Measurements from ENCODE around the gene AUP1.

AUP1 gene

DNA sequence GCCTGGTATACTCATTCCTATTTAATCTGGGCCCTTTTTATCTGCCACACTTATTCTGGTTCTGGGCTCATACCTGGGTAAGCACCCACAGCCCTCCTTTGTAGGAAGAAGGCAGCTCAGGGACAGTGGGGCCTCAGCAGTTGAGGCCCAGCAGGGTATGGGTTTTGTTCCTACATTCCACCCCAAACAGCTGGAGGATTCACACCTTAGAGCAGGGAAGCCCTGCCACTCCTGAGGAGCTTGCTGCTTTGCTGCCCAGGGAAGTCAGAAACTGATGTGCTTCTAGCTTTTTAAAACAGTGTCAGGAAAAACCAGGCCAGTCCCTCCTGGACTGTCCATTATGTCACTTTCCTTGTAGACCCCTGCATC, 28.9 kb downstream of the AUP1 start (continued):
- TF ChIP-seq, protein P1, sequence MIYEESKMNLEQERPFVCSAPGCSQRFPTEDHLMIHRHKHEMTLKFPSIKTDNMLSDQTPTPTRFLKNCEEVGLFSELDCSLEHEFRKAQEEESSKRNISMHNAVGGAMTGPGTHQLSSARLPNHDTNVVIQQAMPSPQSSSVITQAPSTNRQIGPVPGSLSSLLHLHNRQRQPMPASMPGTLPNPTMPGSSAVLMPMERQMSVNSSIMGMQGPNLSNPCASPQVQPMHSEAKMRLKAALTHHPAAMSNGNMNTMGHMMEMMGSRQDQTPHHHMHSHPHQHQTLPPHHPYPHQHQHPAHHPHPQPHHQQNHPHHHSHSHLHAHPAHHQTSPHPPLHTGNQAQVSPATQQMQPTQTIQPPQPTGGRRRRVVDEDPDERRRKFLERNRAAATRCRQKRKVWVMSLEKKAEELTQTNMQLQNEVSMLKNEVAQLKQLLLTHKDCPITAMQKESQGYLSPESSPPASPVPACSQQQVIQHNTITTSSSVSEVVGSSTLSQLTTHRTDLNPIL (CRISPR knock-in tag; IDR thresholded peaks at IDR 0.05; ENCODE audit: low read depth): no peak
- TF ChIP-seq, protein P2, sequence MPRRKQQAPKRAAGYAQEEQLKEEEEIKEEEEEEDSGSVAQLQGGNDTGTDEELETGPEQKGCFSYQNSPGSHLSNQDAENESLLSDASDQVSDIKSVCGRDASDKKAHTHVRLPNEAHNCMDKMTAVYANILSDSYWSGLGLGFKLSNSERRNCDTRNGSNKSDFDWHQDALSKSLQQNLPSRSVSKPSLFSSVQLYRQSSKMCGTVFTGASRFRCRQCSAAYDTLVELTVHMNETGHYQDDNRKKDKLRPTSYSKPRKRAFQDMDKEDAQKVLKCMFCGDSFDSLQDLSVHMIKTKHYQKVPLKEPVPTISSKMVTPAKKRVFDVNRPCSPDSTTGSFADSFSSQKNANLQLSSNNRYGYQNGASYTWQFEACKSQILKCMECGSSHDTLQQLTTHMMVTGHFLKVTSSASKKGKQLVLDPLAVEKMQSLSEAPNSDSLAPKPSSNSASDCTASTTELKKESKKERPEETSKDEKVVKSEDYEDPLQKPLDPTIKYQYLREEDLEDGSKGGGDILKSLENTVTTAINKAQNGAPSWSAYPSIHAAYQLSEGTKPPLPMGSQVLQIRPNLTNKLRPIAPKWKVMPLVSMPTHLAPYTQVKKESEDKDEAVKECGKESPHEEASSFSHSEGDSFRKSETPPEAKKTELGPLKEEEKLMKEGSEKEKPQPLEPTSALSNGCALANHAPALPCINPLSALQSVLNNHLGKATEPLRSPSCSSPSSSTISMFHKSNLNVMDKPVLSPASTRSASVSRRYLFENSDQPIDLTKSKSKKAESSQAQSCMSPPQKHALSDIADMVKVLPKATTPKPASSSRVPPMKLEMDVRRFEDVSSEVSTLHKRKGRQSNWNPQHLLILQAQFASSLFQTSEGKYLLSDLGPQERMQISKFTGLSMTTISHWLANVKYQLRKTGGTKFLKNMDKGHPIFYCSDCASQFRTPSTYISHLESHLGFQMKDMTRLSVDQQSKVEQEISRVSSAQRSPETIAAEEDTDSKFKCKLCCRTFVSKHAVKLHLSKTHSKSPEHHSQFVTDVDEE (CRISPR knock-in tag; IDR thresholded peaks at IDR 0.05): no peak
- TF ChIP-seq, protein P3, sequence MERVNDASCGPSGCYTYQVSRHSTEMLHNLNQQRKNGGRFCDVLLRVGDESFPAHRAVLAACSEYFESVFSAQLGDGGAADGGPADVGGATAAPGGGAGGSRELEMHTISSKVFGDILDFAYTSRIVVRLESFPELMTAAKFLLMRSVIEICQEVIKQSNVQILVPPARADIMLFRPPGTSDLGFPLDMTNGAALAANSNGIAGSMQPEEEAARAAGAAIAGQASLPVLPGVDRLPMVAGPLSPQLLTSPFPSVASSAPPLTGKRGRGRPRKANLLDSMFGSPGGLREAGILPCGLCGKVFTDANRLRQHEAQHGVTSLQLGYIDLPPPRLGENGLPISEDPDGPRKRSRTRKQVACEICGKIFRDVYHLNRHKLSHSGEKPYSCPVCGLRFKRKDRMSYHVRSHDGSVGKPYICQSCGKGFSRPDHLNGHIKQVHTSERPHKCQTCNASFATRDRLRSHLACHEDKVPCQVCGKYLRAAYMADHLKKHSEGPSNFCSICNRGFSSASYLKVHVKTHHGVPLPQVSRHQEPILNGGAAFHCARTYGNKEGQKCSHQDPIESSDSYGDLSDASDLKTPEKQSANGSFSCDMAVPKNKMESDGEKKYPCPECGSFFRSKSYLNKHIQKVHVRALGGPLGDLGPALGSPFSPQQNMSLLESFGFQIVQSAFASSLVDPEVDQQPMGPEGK (CRISPR knock-in tag; IDR thresholded peaks at IDR 0.05; ENCODE audit: borderline replicate concordance): no peak
- no peak for TF ChIP-seq ZNF565 (CRISPR knock-in tag; conservative IDR thresholded peaks at IDR 0.05; ENCODE audit: low read depth)

DNA sequence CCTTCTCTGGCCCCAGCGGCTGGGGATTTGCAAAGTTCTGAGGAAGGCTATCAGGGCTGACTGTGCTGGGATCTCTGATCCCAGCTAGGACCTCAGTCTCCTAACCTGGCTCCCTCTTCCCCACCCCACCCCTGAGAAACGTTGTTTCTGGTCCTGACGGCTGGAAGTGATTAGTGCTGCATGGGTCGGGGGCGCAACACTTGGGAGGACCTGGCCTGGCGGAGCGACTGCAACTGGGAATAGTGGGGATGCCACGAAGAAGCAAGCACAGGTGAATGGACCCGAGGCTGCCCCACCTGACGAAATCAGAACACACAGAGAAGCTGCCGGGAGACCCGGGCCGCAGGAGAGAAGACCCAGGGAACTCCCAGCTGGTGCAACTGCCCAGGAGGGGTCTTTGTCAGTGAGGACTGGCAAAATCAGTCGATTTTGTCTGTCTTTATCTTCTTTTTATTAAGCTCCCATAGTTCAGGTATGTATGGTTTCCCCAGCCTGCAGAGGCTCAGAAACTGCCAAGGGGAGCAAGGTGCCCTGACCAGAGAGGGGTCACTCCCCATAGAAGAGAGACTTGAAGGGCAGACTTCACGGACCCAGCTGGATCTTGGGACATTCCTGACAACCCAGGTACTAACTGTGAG, 29.4 kb downstream of the AUP1 start:
- ATAC-seq: no peak
- TF ChIP-seq BACH2 (CRISPR knock-in tag; IDR thresholded peaks at IDR 0.05; ENCODE audit: borderline replicate concordance): no peak
- no peak for TF ChIP-seq ZNF70 (CRISPR knock-in tag; IDR thresholded peaks at IDR 0.05)
- TF ChIP-seq SNAI2 (CRISPR knock-in tag; IDR thresholded peaks at IDR 0.05): no peak
- TF ChIP-seq, protein P3 (CRISPR knock-in tag; IDR thresholded peaks at IDR 0.05; ENCODE audit: borderline replicate concordance): no peak
- TF ChIP-seq, protein P4, sequence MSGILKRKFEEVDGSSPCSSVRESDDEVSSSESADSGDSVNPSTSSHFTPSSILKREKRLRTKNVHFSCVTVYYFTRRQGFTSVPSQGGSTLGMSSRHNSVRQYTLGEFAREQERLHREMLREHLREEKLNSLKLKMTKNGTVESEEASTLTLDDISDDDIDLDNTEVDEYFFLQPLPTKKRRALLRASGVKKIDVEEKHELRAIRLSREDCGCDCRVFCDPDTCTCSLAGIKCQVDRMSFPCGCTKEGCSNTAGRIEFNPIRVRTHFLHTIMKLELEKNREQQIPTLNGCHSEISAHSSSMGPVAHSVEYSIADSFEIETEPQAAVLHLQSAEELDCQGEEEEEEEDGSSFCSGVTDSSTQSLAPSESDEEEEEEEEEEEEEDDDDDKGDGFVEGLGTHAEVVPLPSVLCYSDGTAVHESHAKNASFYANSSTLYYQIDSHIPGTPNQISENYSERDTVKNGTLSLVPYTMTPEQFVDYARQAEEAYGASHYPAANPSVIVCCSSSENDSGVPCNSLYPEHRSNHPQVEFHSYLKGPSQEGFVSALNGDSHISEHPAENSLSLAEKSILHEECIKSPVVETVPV (CRISPR knock-in tag; IDR thresholded peaks at IDR 0.05): no peak

DNA sequence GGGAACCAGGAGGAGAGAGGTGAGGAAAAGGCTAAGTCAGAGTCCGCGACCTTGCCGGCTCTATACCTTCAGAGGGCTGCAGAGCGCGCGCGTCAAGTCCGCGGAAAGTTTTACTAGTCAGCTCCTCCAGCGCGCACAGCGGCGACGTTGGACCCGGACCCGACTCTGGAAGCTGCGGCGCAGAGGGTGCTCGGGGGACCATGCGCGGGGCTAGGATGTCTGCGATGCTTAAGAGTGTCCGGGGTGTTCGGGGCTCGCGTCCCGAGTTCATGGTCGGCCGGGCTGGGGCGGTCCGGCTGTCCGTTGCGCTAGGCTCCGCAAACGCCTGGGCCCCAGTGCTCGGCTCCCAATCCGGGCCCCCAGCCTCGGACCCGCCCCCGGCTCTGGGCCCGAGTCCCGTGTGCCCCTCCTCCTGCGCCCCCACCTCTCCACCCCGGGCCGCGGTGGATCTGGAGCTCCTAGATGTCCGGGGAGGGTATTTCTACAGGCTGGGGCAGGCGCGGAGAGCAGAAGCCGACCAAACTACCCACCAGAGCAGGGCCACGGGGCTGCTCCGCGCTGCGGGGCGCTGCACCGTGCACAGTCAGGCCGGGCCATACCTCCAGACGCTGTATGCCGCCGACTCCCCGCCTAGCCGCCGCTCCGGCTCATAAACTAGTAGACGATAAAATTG, 30.1 kb downstream of the AUP1 start, which contains the start of gene LBX2:
Gene LBX2, minus strand, starts transcription at position 337 of the 673 bp plus-strand sequence. Its CDS starts 66 bp downstream, at position 271.
- peak; percentile 43 for ATAC-seq
- TF ChIP-seq GLIS3 (CRISPR knock-in tag; IDR thresholded peaks at IDR 0.05) (no peak), PPARA (CRISPR knock-in tag; IDR thresholded peaks at IDR 0.05; ENCODE audit: borderline replicate concordance) (no peak), ISL1 (CRISPR knock-in tag; IDR thresholded peaks at IDR 0.05) (no peak), ZFP30 (CRISPR knock-in tag; IDR thresholded peaks at IDR 0.05) (no peak)
- TF ChIP-seq, protein P2 (CRISPR knock-in tag; IDR thresholded peaks at IDR 0.05): no peak
- TF ChIP-seq, protein P1 (CRISPR knock-in tag; IDR thresholded peaks at IDR 0.05; ENCODE audit: low read depth): no peak

Data from SK-N-SH treated with all-trans-retinoic acid at 6 μM for 48 hours (cell line).